Measurements from ENCODE around the gene ZNF24. TPM values are rescaled to one million over a fixed set of nuclear protein-coding genes. Genes with fewer than 3 reads are reported as not detected.

ZNF24 gene
- total RNA-seq (ENCODE audit: low replicate concordance): 52.6 and 64.1 TPM in 2 replicates
- long read RNA-seq, full-length matches to known transcripts: 171 of 190 reads
- long read RNA-seq, partial matches to known transcripts: 1 of 190 reads
- long read RNA-seq, other reads (novel, unspliced or antisense): 18 of 190 reads

- Mint-ChIP-seq H3K9me3 (no peaks in the 10 kb centered on the region), H3K4me3 (peak within 1 kb of the TSS; percentile 99), H3K4me1 (ENCODE audit: unreplicated experiment) (peaks cover 28% of the 10 kb centered on the region), H3K27ac (peak within 1 kb of the TSS; percentile 96), H3K27me3 (no peaks in the 10 kb centered on the region), H3K36me3 (peaks cover 19% of the 10 kb centered on the region)
- TF ChIP-seq, protein P1, sequence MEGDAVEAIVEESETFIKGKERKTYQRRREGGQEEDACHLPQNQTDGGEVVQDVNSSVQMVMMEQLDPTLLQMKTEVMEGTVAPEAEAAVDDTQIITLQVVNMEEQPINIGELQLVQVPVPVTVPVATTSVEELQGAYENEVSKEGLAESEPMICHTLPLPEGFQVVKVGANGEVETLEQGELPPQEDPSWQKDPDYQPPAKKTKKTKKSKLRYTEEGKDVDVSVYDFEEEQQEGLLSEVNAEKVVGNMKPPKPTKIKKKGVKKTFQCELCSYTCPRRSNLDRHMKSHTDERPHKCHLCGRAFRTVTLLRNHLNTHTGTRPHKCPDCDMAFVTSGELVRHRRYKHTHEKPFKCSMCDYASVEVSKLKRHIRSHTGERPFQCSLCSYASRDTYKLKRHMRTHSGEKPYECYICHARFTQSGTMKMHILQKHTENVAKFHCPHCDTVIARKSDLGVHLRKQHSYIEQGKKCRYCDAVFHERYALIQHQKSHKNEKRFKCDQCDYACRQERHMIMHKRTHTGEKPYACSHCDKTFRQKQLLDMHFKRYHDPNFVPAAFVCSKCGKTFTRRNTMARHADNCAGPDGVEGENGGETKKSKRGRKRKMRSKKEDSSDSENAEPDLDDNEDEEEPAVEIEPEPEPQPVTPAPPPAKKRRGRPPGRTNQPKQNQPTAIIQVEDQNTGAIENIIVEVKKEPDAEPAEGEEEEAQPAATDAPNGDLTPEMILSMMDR (conservative IDR thresholded peaks at IDR 0.05): no peak
- peak; percentile 96 for DNase-seq (ENCODE audit: extremely low spot score, unreplicated experiment)
These were observed at the start of gene ZNF24 for GRCh38 chr18:35343936-35344735. TSS of gene ZNF24 (minus strand) at chr18:35344420. CDS start at chr18:35340650, 3,770 bp downstream.

- H3K4me3 Mint-ChIP-seq: no peak overlapping the region
- H3K27ac Mint-ChIP-seq: no peak overlapping the region
- H3K9me3 Mint-ChIP-seq: peaks cover 4% of the 10 kb centered on the region
- H3K27me3 Mint-ChIP-seq: peaks cover 16% of the 10 kb centered on the region
- no peaks in the 10 kb centered on the region for H3K4me1 Mint-ChIP-seq (ENCODE audit: unreplicated experiment)
- TF ChIP-seq, protein P1 (conservative IDR thresholded peaks at IDR 0.05): no peak
- no peaks in the 10 kb centered on the region for H3K36me3 Mint-ChIP-seq
- no peak for DNase-seq (ENCODE audit: extremely low spot score, unreplicated experiment)
These were observed 49.5 kb upstream of the ZNF24 start for GRCh38 chr18:35393716-35394115.

DNA sequence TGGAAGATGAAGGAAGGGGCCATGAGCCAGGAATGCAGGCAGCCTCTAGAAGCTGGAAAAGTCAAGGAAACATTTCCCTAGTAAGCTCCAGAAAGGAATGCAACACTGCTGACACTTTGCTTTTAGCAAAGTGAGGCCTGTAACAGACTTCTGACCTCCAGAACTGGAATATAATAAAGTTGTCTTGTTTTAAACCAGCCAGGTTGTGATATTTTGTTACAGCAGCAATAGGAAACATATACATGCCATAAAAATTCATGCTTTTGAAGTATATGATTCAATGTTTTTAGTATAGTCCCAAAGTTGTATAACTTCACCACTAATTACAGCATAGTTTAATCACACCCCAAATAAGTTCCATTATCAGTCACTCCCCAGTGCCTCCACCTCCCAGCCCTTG, 48.2 kb upstream of the ZNF24 start:
- H3K4me3 Mint-ChIP-seq: no peak overlapping the region
- no peak for DNase-seq (ENCODE audit: extremely low spot score, unreplicated experiment)
- H3K27ac Mint-ChIP-seq: no peak overlapping the region
- H3K36me3 Mint-ChIP-seq: no peaks in the 10 kb centered on the region
- H3K27me3 Mint-ChIP-seq: peaks cover 28% of the 10 kb centered on the region
- peaks cover 4% of the 10 kb centered on the region for H3K9me3 Mint-ChIP-seq
- TF ChIP-seq, protein P1 (conservative IDR thresholded peaks at IDR 0.05): no peak
- H3K4me1 Mint-ChIP-seq (ENCODE audit: unreplicated experiment): no peaks in the 10 kb centered on the region

GRCh38 chr18:35390951-35391700, 46.9 kb upstream of the ZNF24 start:
- TF ChIP-seq, protein P1 (conservative IDR thresholded peaks at IDR 0.05): no peak
- Mint-ChIP-seq H3K27me3 (peaks cover 32% of the 10 kb centered on the region), H3K4me3 (no peak overlapping the region), H3K9me3 (peaks cover 4% of the 10 kb centered on the region), H3K27ac (no peak overlapping the region), H3K4me1 (ENCODE audit: unreplicated experiment) (no peaks in the 10 kb centered on the region), H3K36me3 (no peaks in the 10 kb centered on the region)
- DNase-seq (ENCODE audit: extremely low spot score, unreplicated experiment): no peak

GRCh38 chr18:35389095-35389618, 44.9 kb upstream of the ZNF24 start:
- Mint-ChIP-seq H3K9me3 (peaks cover 4% of the 10 kb centered on the region), H3K27ac (no peak overlapping the region), H3K4me3 (no peak overlapping the region), H3K27me3 (peaks cover 41% of the 10 kb centered on the region), H3K36me3 (no peaks in the 10 kb centered on the region), H3K4me1 (ENCODE audit: unreplicated experiment) (no peaks in the 10 kb centered on the region)
- TF ChIP-seq, protein P1 (conservative IDR thresholded peaks at IDR 0.05): no peak
- no peak for DNase-seq (ENCODE audit: extremely low spot score, unreplicated experiment)

Data from type B pancreatic cell (in vitro differentiated cells).